Hypothalamus (tissue), 51 donors: ENCODE measurements around the gene ATAD3B.

Experiments
- DNase-seq, 51 donors: peaks; one replicate each; lab custom pipeline; 2025; lab: John Stamatoyannopoulos, UW

Gene ATAD3B

GRCh38 chr1:1432274-1432950, 39.2 kb upstream of the ATAD3B start:
- peak in 3 of 51 donors; percentile 20 to 56 (median 32) for DNase-seq

GRCh38 chr1:1432951-1433803, 38.4 kb upstream of the ATAD3B start:
- DNase-seq: peak in 39 of 51 donors; percentile 23 to 91 (median 74)

- DNase-seq: peak in 2 of 51 donors; percentile 55 to 60
These were observed 37.8 kb upstream of the ATAD3B start for GRCh38 chr1:1433804-1434130.

DNA sequence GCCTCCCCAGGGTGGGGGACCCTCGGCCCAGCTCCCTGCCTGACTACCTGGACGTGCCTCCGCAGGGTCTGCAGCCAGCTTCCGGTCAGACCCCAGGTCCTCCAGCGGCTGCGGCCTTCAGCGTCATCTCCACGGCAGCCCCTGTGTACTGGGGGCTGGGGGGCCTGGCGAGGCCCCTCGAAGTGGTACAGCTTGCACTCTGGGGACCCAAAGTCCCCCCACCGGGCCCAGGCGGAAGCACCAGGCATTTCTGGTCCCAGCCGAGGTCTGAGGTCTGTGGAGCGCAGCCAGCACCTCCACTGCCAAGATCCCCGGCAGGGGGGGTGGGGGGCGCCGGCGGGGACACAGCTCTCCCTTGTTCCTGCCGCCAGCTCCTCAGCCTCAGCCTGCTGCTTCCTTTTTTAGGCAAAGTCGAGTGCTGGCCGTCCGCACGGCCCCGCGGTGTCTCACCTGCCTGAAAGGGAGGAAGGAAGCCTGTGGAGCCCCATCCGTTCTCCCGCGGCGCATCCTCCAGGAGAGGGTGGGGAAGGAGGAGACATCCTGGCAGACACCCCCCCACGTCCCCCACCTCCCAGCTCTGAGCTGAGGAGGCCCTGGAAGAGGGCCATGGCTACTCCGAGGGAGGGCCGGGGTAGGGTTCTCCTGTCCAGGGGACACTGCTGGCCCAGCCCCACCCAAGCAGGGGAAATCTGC, 37.3 kb upstream of the ATAD3B start:
- DNase-seq: peak in 46 of 51 donors; percentile 28 to 89 (median 70)

GRCh38 chr1:1434824-1435105, 36.8 kb upstream of the ATAD3B start:
- peak in 1 of 51 donors; percentile 58 for DNase-seq

GRCh38 chr1:1435106-1435903, 36.3 kb upstream of the ATAD3B start, which contains the start of gene VWA1:
VWA1 (plus strand) TSS chr1:1435690; CDS start chr1:1435749, 59 bp downstream.
- DNase-seq: peak in 38 of 51 donors; percentile 34 to 85 (median 60)

DNA sequence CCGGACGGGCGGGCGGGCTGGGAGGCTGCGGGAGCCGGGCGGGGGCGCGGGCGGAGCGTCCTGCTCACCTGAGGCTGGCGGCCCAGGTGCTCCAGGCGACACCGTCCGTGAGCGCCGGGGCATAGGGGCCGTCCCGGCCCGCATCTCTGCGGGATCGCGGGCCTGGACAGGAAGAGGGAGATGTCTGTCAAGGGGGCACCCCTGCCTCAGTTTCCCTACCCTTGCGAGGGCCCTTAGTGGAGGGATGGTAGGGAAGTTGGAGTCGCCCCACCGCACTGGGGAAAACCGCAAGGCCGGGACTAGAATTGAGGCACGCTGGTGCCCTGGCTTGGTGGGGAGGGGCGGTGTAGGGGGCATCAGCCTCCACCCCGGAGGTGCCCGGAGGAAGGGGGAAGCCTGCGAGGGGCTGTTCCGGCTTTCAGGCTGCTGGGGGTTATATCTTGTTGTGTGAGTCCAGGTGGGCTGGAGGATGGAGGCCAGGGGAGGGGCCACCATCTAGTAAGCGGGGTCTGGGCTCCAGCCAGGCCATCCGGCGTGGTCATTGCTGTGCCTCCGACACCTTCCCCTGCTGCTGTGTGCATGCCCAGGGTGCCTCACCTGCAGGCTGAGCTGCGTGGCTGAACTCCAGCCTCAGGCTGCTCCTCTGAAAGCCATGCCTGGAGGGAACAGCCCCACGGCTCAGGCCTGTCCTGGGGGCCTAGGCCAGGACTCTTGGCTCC, 35.5 kb upstream of the ATAD3B start:
- no peak for DNase-seq

DNA sequence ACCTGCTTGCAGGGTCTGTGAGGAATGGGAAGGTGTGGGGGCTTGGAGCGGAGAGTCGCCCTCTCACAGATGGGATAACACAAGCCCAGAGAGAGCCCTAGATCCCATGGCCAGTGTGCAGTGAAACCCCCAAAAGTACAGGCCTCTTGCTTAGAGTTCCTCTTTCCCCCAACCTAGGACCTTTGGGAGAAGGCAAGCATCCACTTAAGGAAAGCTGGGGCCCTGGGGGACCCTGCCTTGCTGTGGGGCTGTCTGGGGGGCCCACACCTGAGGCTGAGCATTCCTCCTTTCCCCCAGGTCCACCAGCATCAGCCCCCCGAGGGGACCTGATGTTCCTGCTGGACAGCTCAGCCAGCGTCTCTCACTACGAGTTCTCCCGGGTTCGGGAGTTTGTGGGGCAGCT, 34.9 kb upstream of the ATAD3B start:
- DNase-seq: no peak

GRCh38 chr1:1437033-1437903, 34.3 kb upstream of the ATAD3B start:
- DNase-seq: no peak

DNA sequence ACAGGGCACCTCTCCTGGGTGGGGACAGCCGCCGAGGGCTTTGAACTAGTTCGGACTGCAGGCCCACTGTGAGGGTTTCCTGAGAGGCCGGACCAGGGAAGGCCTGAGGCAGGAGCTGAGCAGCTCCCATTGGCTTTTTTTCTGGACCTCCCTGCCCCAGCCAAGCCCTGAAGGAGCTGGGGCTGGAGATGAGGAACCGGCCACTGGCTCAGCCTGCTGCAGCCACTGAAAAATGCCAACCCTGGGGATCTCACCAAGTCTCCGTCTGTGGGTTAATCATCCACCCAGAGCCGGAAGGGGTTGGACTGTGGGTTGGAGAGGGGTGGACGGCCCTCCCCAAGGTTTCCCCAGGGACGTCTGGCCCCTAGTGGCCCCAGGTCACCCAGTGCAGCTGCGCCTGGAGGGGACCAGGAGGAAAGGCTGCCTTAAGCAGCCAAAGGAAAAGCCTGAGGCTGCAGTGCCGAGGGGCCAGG, 33.6 kb upstream of the ATAD3B start:
- no peak for DNase-seq

DNA sequence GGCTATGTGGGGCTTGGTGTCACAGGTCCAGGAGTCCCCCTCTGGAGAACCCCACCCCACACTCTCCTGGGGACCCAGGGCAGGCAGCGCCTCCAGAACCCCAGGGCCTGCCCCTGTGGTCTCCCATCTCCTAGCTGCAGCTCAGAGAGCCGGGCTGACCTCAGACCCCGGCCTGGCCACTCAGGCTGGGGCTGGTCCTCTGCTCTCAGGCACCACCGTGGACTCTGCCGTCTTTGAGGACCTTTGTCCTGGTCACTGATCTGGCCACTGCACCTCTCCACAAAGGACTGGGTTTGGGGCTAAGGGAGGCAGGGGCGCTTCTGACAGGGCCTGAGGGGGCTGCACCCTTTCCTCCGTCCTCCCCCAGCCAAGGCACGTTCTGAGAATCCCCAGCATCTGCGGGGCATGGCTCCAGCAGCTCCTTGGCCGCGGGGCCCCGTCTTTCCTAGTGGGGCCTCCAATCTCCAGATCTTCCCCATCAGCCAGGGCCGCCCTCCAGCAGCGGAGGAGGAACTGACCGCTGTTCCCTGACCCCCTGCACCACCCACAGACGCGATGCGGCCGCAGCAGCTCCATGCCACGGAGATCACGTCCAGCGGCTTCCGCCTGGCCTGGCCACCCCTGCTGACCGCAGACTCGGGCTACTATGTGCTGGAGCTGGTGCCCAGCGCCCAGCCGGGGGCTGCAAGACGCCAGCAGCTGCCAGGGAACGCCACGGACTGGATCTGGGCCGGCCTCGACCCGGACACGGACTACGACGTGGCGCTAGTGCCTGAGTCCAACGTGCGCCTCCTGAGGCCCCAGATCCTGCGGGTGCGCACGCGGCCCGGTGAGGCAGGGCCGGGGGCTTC, 32.8 kb upstream of the ATAD3B start:
- DNase-seq: no peak

GRCh38 chr1:1439546-1440261, 31.9 kb upstream of the ATAD3B start:
- no peak for DNase-seq

- DNase-seq: no peak
These were observed 31.1 kb upstream of the ATAD3B start for GRCh38 chr1:1440262-1441001.

- peak in 14 of 51 donors; percentile 30 to 69 (median 38) for DNase-seq
These were observed 30.3 kb upstream of the ATAD3B start for GRCh38 chr1:1441002-1441888.

GRCh38 chr1:1442069-1442770, 29.3 kb upstream of the ATAD3B start:
- DNase-seq: no peak
